ENCODE results near the gene EIF1B.

The EIF1B gene

GRCh38 chr3:40308725-40309417, 636 bp upstream of the EIF1B start:
- no peak for DNase-seq (ENCODE audit: low read depth in 2 of 2)

GRCh38 chr3:40309925-40310695, 603 bp downstream of the EIF1B start:
- DNase-seq (ENCODE audit: low read depth in 2 of 2) = peak in 1 of 2 donors; percentile 25

GRCh38 chr3:40310705-40311104, 1.2 kb downstream of the EIF1B start:
- DNase-seq (ENCODE audit: low read depth in 2 of 2) = no peak

GRCh38 chr3:40312661-40313226, 3.2 kb downstream of the EIF1B start:
- DNase-seq (ENCODE audit: low read depth in 2 of 2) = no peak

- no peak for DNase-seq (ENCODE audit: low read depth in 2 of 2)
Measured at GRCh38 chr3:40313975-40314860, 4.7 kb downstream of the EIF1B start.

- DNase-seq (ENCODE audit: low read depth in 2 of 2) = peak in 1 of 2 donors; percentile 33
Measured at GRCh38 chr3:40317061-40317855, 7.8 kb downstream of the EIF1B start.

- no peak for DNase-seq (ENCODE audit: low read depth in 2 of 2)
Measured at GRCh38 chr3:40321818-40322217, 12.3 kb downstream of the EIF1B start.

GRCh38 chr3:40323946-40324345, 14.4 kb downstream of the EIF1B start:
- DNase-seq (ENCODE audit: low read depth in 2 of 2) = no peak

- DNase-seq (ENCODE audit: low read depth in 2 of 2) = no peak
Measured at GRCh38 chr3:40324621-40325020, 15.1 kb downstream of the EIF1B start.

GRCh38 chr3:40325465-40325864, 16.0 kb downstream of the EIF1B start:
- DNase-seq (ENCODE audit: low read depth in 2 of 2) = no peak

- DNase-seq (ENCODE audit: low read depth in 2 of 2) = no peak
Measured at GRCh38 chr3:40328374-40328773, 18.9 kb downstream of the EIF1B start.

GRCh38 chr3:40329071-40329470, 19.6 kb downstream of the EIF1B start:
- no peak for DNase-seq (ENCODE audit: low read depth in 2 of 2)

GRCh38 chr3:40332684-40333083, 23.2 kb downstream of the EIF1B start:
- no peak for DNase-seq (ENCODE audit: low read depth in 2 of 2)

- no peak for DNase-seq (ENCODE audit: low read depth in 2 of 2)
Measured at GRCh38 chr3:40333416-40333815, 23.9 kb downstream of the EIF1B start.

- no peak for DNase-seq (ENCODE audit: low read depth in 2 of 2)
Measured at GRCh38 chr3:40333852-40334251, 24.3 kb downstream of the EIF1B start.

GRCh38 chr3:40336101-40336500, 26.6 kb downstream of the EIF1B start:
- no peak for DNase-seq (ENCODE audit: low read depth in 2 of 2)

GRCh38 chr3:40336511-40337135, 27.1 kb downstream of the EIF1B start:
- DNase-seq (ENCODE audit: low read depth in 2 of 2) = no peak

GRCh38 chr3:40337136-40338108, 27.9 kb downstream of the EIF1B start:
- no peak for DNase-seq (ENCODE audit: low read depth in 2 of 2)

GRCh38 chr3:40339871-40340270, 30.4 kb downstream of the EIF1B start:
- no peak for DNase-seq (ENCODE audit: low read depth in 2 of 2)
